ENCODE results near the gene UBTD1.

DNA sequence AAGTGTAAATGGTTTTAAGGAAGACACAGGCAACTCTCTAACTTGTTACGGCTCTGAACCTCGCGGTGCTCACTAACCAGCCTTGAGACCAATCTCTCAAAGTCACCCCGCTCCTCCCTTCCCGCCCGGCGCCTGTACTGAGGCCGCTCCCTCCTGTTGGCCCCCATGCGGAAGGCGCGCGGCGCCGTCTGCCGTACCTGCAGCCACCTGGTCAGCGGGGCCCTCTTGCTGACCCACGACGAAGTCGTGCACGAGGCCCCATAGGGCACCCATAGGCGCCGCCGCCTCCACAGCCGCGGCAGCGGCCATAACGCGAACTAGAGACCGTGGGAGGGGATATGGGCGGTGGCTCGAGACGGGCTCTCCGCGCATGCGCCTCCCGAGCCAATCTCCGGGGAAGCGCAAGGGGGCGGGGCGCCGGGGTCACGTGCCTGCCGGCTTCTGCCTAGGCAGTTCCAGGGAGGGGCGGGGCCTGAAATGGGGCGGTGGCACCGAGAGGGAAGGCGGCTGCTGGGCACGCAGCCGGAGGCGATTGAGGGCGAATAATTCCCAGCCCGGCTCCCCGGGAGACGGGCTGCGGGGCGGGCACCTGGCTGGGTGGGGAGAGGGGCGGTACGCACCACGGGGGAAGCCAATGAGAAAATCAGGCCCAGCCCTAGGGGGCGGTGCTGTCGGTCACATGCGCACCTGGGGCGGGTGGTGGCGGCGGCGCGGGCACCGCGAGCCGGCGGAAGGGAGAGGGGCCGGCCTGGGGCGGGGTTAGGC, 466 bp upstream of the UBTD1 start, which contains the start of gene MMS19:
- TF ChIP-seq, protein P1, sequence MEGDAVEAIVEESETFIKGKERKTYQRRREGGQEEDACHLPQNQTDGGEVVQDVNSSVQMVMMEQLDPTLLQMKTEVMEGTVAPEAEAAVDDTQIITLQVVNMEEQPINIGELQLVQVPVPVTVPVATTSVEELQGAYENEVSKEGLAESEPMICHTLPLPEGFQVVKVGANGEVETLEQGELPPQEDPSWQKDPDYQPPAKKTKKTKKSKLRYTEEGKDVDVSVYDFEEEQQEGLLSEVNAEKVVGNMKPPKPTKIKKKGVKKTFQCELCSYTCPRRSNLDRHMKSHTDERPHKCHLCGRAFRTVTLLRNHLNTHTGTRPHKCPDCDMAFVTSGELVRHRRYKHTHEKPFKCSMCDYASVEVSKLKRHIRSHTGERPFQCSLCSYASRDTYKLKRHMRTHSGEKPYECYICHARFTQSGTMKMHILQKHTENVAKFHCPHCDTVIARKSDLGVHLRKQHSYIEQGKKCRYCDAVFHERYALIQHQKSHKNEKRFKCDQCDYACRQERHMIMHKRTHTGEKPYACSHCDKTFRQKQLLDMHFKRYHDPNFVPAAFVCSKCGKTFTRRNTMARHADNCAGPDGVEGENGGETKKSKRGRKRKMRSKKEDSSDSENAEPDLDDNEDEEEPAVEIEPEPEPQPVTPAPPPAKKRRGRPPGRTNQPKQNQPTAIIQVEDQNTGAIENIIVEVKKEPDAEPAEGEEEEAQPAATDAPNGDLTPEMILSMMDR (IDR thresholded peaks at IDR 0.05): peak in 3 of 6 experiments; percentile 19 to 37 (median 36)
- peak; percentile 32 to 79 (median 59) for TF ChIP-seq POLR2A (IDR thresholded peaks at IDR 0.05)
- peak in 1 of 2 donors; percentile 70 for TF ChIP-seq POLR2AphosphoS5 (IDR thresholded peaks at IDR 0.05)
- TF ChIP-seq EP300 (IDR thresholded peaks at IDR 0.05): peak in 1 of 4 donors; percentile 42
